CD8-positive, alpha-beta memory T cell (primary cell): ENCODE results near the gene SCGB1A1. TPM values are rescaled to one million over a fixed set of nuclear protein-coding genes. Genes with fewer than 3 reads are reported as not detected.

ENCODE experiments used
- CTCF ChIA-PET: fragments of 350-600 bp; sonication (Branson Sonifier 250); formaldehyde crosslinking; loops from one replicate; lab custom pipeline; 2021; ENCODE audit warnings: antibody characterized with exemption; lab: Charles Lee
- POLR2A ChIA-PET: fragments of 350-600 bp; sonication (Branson Sonifier 250); formaldehyde crosslinking; loops from one replicate; lab custom pipeline; 2021; ENCODE audit warnings: antibody characterized with exemption; lab: Charles Lee
- DNase-seq, 5 donors: peaks; one replicate each; pipeline versions ENCODE4 v3.0.0 to v3.0.0-alpha.2; 2020 to 2022; ENCODE audit warnings: mixed read lengths in 1 of 5
- H3K27ac ChIP-seq: one replicate; pipeline ENCODE4 v1.7.0; 2013; ENCODE audit warnings: low read depth, mild to moderate bottlenecking, low read length, moderate library complexity
- H3K27me3 ChIP-seq: 2 replicates; pipeline ENCODE4 v1.7.0; 2013; ENCODE audit warnings: low read length, mild to moderate bottlenecking; ENCODE audit not compliant: insufficient read depth, poor library complexity, severe bottlenecking
- H3K36me3 ChIP-seq: 2 replicates; pipeline ENCODE4 v1.7.0; 2013; ENCODE audit warnings: mild to moderate bottlenecking, low read length, moderate library complexity; ENCODE audit not compliant: insufficient read depth
- H3K4me1 ChIP-seq: 2 replicates; pipeline ENCODE4 v1.7.0; 2013; ENCODE audit warnings: mild to moderate bottlenecking, low read length, moderate library complexity; ENCODE audit not compliant: insufficient read depth
- H3K4me3 ChIP-seq: 2 replicates; pipeline ENCODE4 v1.7.0; 2013; ENCODE audit warnings: mild to moderate bottlenecking, low read length
- H3K9me3 ChIP-seq: 2 replicates; pipeline ENCODE4 v1.7.0; 2013; ENCODE audit warnings: mild to moderate bottlenecking, low read length
- H3K27ac Mint-ChIP-seq, 8 donors: one replicate each; pipeline ENCODE4 v1.8.0; 2020 to 2021; ENCODE audit warnings: mixed read lengths in 8 of 8, mild to moderate bottlenecking in 6 of 8, inconsistent platforms in 3 of 8, moderate library complexity in 3 of 8
- H3K27me3 Mint-ChIP-seq, 2 donors: one replicate each; pipeline ENCODE4 v1.8.0; 2020 to 2021; ENCODE audit warnings: mixed read lengths in 2 of 2, mild to moderate bottlenecking in 1 of 2, moderate library complexity in 1 of 2
- H3K36me3 Mint-ChIP-seq, 3 donors: one replicate each; pipeline ENCODE4 v1.8.0; 2020 to 2021; ENCODE audit warnings: mixed read lengths in 3 of 3, inconsistent platforms in 1 of 3, mild to moderate bottlenecking in 1 of 3
- H3K4me1 Mint-ChIP-seq, 3 donors: one replicate each; pipeline ENCODE4 v1.8.0; 2020 to 2021; ENCODE audit warnings: mixed read lengths in 3 of 3, inconsistent platforms in 1 of 3, mild to moderate bottlenecking in 1 of 3
- H3K4me3 Mint-ChIP-seq, 7 donors: one replicate each; pipeline ENCODE4 v1.8.0; 2020 to 2021; ENCODE audit warnings: mixed read lengths in 7 of 7, mild to moderate bottlenecking in 6 of 7, moderate library complexity in 4 of 7, inconsistent platforms in 2 of 7
- H3K9me3 Mint-ChIP-seq, 5 donors: one replicate each; pipeline ENCODE4 v1.8.0; 2020 to 2022; ENCODE audit warnings: mixed read lengths in 5 of 5, mild to moderate bottlenecking in 3 of 5, moderate library complexity in 2 of 5, inconsistent platforms in 1 of 5
- polyA plus RNA-seq: library from polyadenylated mRNA; unstranded; fragments of 300-500 nt; fragmentation: Illumina TruSeq; gene quantifications from one replicate; pipeline ENCODE4 v1.2.3, GENCODE V29; 2021
- total RNA-seq, 2 experiments: library from RNA; stranded (reverse); gene quantifications; one replicate each; pipeline ENCODE4 v1.2.3, GENCODE V29; 2021

Gene SCGB1A1
- total and polyA plus RNA-seq, 3 experiments from 2014 or later: not detected

GRCh38 chr11:62427630-62428233 is 8.9 kb downstream of the SCGB1A1 start:
- H3K4me1 ChIP-seq: peaks cover 21% of the 10 kb centered on the region
- peak overlapping the region; percentile 52 to 97 (median 76) for H3K27ac Mint-ChIP-seq
- no peaks in the 10 kb centered on the region for H3K36me3 ChIP-seq
- peak overlapping the region; percentile 10 for H3K27ac ChIP-seq
- no peak overlapping the region for H3K4me3 ChIP-seq
- no peaks in the 10 kb centered on the region for H3K9me3 ChIP-seq
- no peaks in the 10 kb centered on the region for H3K36me3 Mint-ChIP-seq
- DNase-seq: peak in 1 of 5 donors; percentile 8
- peak overlapping the region in 6 of 7 donors; percentile 2 to 81 (median 17) for H3K4me3 Mint-ChIP-seq
- no peaks in the 10 kb centered on the region for H3K27me3 Mint-ChIP-seq
- no peaks in the 10 kb centered on the region for H3K27me3 ChIP-seq
- peaks cover 50 to 56% (median 50%) of the 10 kb centered on the region in 3 donors for H3K4me1 Mint-ChIP-seq
- ChIA-PET POLR2A (interaction anchor here (0.7 kb wide), 1 partner anchor 126 kb away, joined by 5 read pairs; no protein-coding TSS in a partner anchor), CTCF (interaction anchor here (1.5 to 7.5 kb wide), 3 partner anchors 33 to 132 kb away, joined by 4 to 135 read pairs (median 88); no protein-coding TSS in a partner anchor)
- H3K9me3 Mint-ChIP-seq: no peaks in the 10 kb centered on the region

DNA sequence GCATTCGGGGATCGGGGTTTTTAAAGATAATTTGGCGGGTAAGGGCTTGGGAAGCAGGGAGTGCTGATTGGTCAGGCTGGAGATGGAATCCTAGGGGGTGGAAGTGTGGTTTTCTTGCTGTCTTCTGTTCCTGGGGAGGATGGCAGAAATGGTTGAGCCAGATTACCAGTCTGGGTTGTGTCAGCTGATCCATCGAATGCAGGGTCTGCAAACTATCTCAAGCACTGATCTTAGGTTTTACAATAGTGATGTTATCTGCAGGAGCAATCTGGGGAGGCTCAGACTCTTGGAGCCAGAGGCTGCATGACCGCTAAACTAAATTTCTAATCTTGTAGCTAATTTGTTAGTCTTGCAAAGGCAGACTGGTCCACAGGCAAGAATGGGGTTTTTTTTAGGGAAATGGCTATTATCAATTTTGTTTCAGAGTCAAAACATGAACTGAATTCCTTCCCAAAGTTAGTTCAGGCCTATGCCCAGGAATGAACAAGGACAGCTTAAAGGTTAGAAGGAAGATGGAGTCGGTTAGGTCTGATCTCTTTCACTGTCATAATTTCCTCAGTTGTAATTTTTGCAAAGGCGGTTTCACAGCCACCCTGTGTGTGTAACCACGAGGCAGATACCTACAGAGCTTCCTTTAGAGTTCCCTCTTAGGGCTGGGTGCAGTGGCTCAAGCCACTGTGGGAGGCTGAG is 10.2 kb downstream of the SCGB1A1 start:
- no peaks in the 10 kb centered on the region for H3K9me3 ChIP-seq
- DNase-seq: no peak
- Mint-ChIP-seq H3K36me3 (no peaks in the 10 kb centered on the region), H3K9me3 (no peaks in the 10 kb centered on the region), H3K27ac (peak overlapping the region in 4 of 8 donors; percentile 33 to 78 (median 38)), H3K4me1 (peaks cover 50 to 58% (median 54%) of the 10 kb centered on the region in 3 donors), H3K27me3 (no peaks in the 10 kb centered on the region), H3K4me3 (peak overlapping the region in 1 of 7 donors; percentile 2)
- peaks cover 23% of the 10 kb centered on the region for H3K4me1 ChIP-seq
- H3K27ac ChIP-seq: no peak overlapping the region
- no peaks in the 10 kb centered on the region for H3K36me3 ChIP-seq
- H3K27me3 ChIP-seq: no peaks in the 10 kb centered on the region
- CTCF ChIA-PET: no interaction called here
- POLR2A ChIA-PET: no interaction called here
- H3K4me3 ChIP-seq: no peak overlapping the region

- POLR2A ChIA-PET: interaction anchor here (0.5 kb wide), 1 partner anchor 250 kb away, joined by 3 read pairs; no protein-coding TSS in a partner anchor
- no peaks in the 10 kb centered on the region for H3K27me3 Mint-ChIP-seq
- H3K9me3 Mint-ChIP-seq: no peaks in the 10 kb centered on the region
- CTCF ChIA-PET: no interaction called here
- H3K27ac ChIP-seq: no peak overlapping the region
- H3K36me3 ChIP-seq: no peaks in the 10 kb centered on the region
- H3K4me3 ChIP-seq: no peak overlapping the region
- H3K9me3 ChIP-seq: no peaks in the 10 kb centered on the region
- no peak overlapping the region for H3K4me3 Mint-ChIP-seq
- no peaks in the 10 kb centered on the region for H3K36me3 Mint-ChIP-seq
- DNase-seq: no peak
- H3K27ac Mint-ChIP-seq: peak overlapping the region in 3 of 8 donors; percentile 1 to 68 (median 36)
- no peaks in the 10 kb centered on the region for H3K27me3 ChIP-seq
- H3K4me1 Mint-ChIP-seq: peaks cover 47 to 54% (median 53%) of the 10 kb centered on the region in 3 donors
- H3K4me1 ChIP-seq: peaks cover 26% of the 10 kb centered on the region
Measured at GRCh38 chr11:62430425-62430824, 11.6 kb downstream of the SCGB1A1 start.

DNA sequence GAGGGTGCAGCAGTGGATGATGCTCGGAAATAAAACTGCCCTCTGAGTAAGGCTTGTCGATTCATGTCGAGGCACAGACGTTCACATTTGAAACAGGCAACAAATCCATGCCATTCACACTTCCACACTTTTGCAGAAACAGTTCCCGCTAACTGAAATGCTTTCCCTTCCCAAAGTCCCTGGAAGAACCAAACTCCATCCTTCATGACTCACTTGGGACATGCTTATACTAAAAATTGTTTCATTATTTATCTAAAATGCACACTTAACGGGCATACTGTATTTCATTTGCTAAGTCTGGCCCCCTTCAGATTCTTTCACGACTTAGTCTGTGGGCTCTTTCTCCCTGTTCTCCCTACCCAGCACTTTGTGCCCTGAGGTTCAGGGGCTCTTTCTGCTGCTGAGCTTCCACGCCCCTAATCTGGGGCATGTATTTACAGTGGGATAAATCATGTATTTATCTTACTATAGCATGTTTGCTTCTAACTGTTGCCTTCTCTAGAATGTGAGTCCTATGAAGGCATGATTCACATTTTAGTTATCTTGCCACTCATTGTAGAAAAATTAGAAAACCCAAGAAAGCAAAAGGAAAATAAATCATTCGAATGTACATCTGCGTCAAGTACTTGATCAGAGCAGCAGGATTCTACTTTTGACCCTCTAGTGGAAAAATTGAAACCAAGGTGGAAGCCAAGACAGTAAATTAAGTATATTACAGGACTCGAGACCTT is 12.5 kb downstream of the SCGB1A1 start:
- Mint-ChIP-seq H3K27me3 (no peaks in the 10 kb centered on the region), H3K9me3 (no peaks in the 10 kb centered on the region), H3K36me3 (no peaks in the 10 kb centered on the region), H3K27ac (peak overlapping the region in 3 of 8 donors; percentile 36 to 65 (median 59)), H3K4me3 (no peak overlapping the region), H3K4me1 (peaks cover 43 to 55% (median 53%) of the 10 kb centered on the region in 3 donors)
- Histone ChIP-seq H3K36me3 (no peaks in the 10 kb centered on the region), H3K4me1 (peaks cover 22% of the 10 kb centered on the region), H3K4me3 (no peak overlapping the region), H3K27me3 (no peaks in the 10 kb centered on the region), H3K9me3 (no peaks in the 10 kb centered on the region), H3K27ac (no peak overlapping the region)
- ChIA-PET CTCF (no interaction called here), POLR2A (no interaction called here)
- DNase-seq: no peak

GRCh38 chr11:62432695-62433094 is 13.9 kb downstream of the SCGB1A1 start:
- POLR2A ChIA-PET: no interaction called here
- Mint-ChIP-seq H3K9me3 (no peaks in the 10 kb centered on the region), H3K4me3 (no peak overlapping the region), H3K4me1 (peaks cover 31 to 45% (median 41%) of the 10 kb centered on the region in 3 donors), H3K27ac (no peak overlapping the region), H3K36me3 (no peaks in the 10 kb centered on the region), H3K27me3 (no peaks in the 10 kb centered on the region)
- Histone ChIP-seq H3K4me3 (no peak overlapping the region), H3K27ac (no peak overlapping the region), H3K9me3 (no peaks in the 10 kb centered on the region), H3K4me1 (peaks cover 9% of the 10 kb centered on the region), H3K36me3 (no peaks in the 10 kb centered on the region), H3K27me3 (no peaks in the 10 kb centered on the region)
- CTCF ChIA-PET: interaction anchor here (0.6 to 2.0 kb wide), 2 partner anchors 8 to 1186 kb away, joined by 3 to 8 read pairs; no protein-coding TSS in a partner anchor
- no peak for DNase-seq

DNA sequence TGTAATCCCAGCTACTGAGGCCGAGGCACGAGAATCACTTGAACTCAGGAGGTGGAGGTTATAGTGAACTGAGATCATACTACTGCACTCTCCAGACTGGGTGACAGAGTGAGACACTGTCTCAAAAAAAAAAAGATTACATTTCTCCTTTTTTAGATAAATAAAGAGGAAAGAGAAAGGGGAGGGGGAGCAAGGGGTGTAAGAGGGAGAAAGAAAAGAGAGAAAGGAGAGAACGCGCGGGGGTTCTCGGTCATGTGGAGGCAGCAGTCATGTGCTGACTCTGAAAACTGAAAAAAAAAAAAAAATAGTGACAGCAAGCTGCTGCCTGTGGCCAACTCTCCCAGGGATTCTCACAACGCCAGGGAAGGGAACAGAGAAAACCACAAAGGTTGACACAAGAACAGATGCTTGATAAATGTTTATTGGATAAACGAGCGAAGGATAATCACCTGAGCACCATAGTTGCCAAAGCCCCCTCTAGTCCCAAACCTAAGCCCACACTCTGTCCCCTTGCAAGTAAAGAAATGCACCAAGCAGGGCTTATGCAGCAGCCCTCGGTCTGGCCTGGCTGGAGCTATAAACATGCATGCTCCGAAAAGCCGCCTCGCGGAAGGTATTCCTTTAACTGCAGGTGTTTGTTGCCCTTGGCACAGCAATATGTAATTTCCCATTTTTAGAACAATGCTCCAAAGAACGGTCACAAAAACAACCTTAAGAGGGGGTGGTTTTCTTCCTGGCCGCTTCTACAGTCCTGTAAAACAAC is 14.5 kb downstream of the SCGB1A1 start:
- ChIA-PET POLR2A (no interaction called here), CTCF (interaction anchor here (0.6 to 2.0 kb wide), 2 partner anchors 9 to 1186 kb away, joined by 3 to 8 read pairs; no protein-coding TSS in a partner anchor)
- H3K27ac ChIP-seq: no peak overlapping the region
- no peaks in the 10 kb centered on the region for H3K27me3 ChIP-seq
- H3K4me1 ChIP-seq: peaks cover 5% of the 10 kb centered on the region
- H3K4me1 Mint-ChIP-seq: peaks cover 28 to 42% (median 37%) of the 10 kb centered on the region in 3 donors
- H3K27me3 Mint-ChIP-seq: no peaks in the 10 kb centered on the region
- no peak overlapping the region for H3K27ac Mint-ChIP-seq
- H3K4me3 ChIP-seq: no peak overlapping the region
- DNase-seq: no peak
- H3K9me3 ChIP-seq: no peaks in the 10 kb centered on the region
- no peaks in the 10 kb centered on the region for H3K36me3 Mint-ChIP-seq
- H3K4me3 Mint-ChIP-seq: no peak overlapping the region
- no peaks in the 10 kb centered on the region for H3K9me3 Mint-ChIP-seq
- no peaks in the 10 kb centered on the region for H3K36me3 ChIP-seq

DNA sequence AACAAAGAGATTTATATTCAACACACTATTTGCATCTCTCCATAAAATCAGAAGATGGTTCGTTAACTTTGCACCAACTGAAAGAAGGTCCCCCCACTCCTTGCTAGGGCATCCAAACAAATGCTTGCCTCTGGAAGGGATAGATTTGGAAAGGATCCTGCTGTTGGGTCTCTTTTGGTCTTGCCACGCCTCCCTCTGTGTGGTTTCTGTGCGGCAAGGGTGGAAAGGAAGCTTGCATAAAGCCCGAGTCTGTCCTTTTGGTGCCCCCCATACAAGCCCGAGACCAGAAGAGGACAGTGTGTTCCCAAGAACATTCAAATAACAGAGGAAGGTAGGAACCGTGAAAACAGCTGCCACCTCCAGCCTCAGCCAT is 15.1 kb downstream of the SCGB1A1 start:
- Histone ChIP-seq H3K27me3 (no peaks in the 10 kb centered on the region), H3K4me3 (no peak overlapping the region), H3K9me3 (no peaks in the 10 kb centered on the region), H3K4me1 (peaks cover 5% of the 10 kb centered on the region), H3K27ac (no peak overlapping the region), H3K36me3 (no peaks in the 10 kb centered on the region)
- Mint-ChIP-seq H3K27me3 (no peaks in the 10 kb centered on the region), H3K4me3 (peak overlapping the region in 1 of 7 donors; percentile 13), H3K27ac (peak overlapping the region in 2 of 8 donors; percentile 11 to 38), H3K4me1 (peaks cover 23 to 38% (median 32%) of the 10 kb centered on the region in 3 donors), H3K9me3 (no peaks in the 10 kb centered on the region), H3K36me3 (peaks cover 0 to 2% (median 0%) of the 10 kb centered on the region in 3 donors)
- ChIA-PET CTCF (interaction anchor here (2.0 kb wide), 1 partner anchor 9 kb away, joined by 8 read pairs; no protein-coding TSS in a partner anchor), POLR2A (no interaction called here)
- DNase-seq: no peak
